Smooth muscle cell (in vitro differentiated cells): ENCODE results near the gene TSPAN6. TPM values are rescaled to one million over a fixed set of nuclear protein-coding genes. Genes with fewer than 3 reads are reported as not detected.

ENCODE experiments used
- DNase-seq: peaks from one replicate; lab custom pipeline; 2025; ENCODE audit not compliant: unreplicated experiment; lab: John Stamatoyannopoulos, UW
- H2AFZ ChIP-seq: fragments of 200-600 bp; sonication (generic); 2 replicates; pipeline ENCODE4 v1.6.0; 2016; ENCODE audit warnings: antibody characterized with exemption, low read depth, mild to moderate bottlenecking
- H3F3A ChIP-seq: fragments of 200-600 bp; sonication (generic); 2 replicates; pipeline ENCODE4 v1.6.0; 2017; ENCODE audit warnings: antibody characterized with exemption, low read depth
- H3K27ac ChIP-seq: fragments of 200-600 bp; sonication (generic); 2 replicates; pipeline ENCODE4 v1.5.1; 2016; ENCODE audit warnings: low read depth, mild to moderate bottlenecking
- H3K27me3 ChIP-seq: fragments of 200-600 bp; sonication (generic); 2 replicates; pipeline ENCODE4 v1.6.1; 2016; ENCODE audit warnings: low read depth, mild to moderate bottlenecking
- H3K36me3 ChIP-seq: fragments of 200-600 bp; sonication (generic); 2 replicates; pipeline ENCODE4 v1.5.1; 2016; ENCODE audit warnings: low read depth
- H3K4me1 ChIP-seq: fragments of 200-600 bp; sonication (generic); 2 replicates; pipeline ENCODE4 v1.5.1; 2016; ENCODE audit warnings: low read depth
- H3K4me2 ChIP-seq: fragments of 200-600 bp; sonication (generic); 2 replicates; pipeline ENCODE4 v1.6.0; 2016; ENCODE audit warnings: mild to moderate bottlenecking
- H3K4me3 ChIP-seq: fragments of 200-600 bp; sonication (generic); 2 replicates; pipeline ENCODE4 v1.5.1; 2016; ENCODE audit warnings: mild to moderate bottlenecking
- H3K79me2 ChIP-seq: fragments of 200-600 bp; sonication (generic); 2 replicates; pipeline ENCODE4 v1.6.0; 2016; ENCODE audit warnings: low read depth, mild to moderate bottlenecking
- H3K9ac ChIP-seq: fragments of 200-600 bp; sonication (generic); 2 replicates; pipeline ENCODE4 v1.6.0; 2016; ENCODE audit warnings: low read depth
- H3K9me3 ChIP-seq: fragments of 200-600 bp; sonication (generic); replicated peaks from 2 replicates; pipeline ENCODE4 v1.5.1; 2016; ENCODE audit warnings: low read depth
- H4K20me1 ChIP-seq: fragments of 200-600 bp; sonication (generic); 2 replicates; pipeline ENCODE4 v1.6.0; 2016; ENCODE audit warnings: low read depth
- CTCF ChIP-seq: fragments of 200-600 bp; sonication (generic); IDR thresholded peaks from 2 replicates; pipeline ENCODE4 v1.5.1; 2017; ENCODE audit warnings: borderline replicate concordance, mild to moderate bottlenecking, antibody characterized with exemption; ENCODE audit not compliant: insufficient read depth, poor library complexity, severe bottlenecking
- WGBS: methylation state at CpG from one replicate; pipeline ENCODE4 v1.1.7; 2016; ENCODE audit warnings: low lambda C conversion rate; 5-methylcytosine and 5-hydroxymethylcytosine counted together
- polyA plus RNA-seq: library from polyadenylated mRNA; unstranded; fragments of >200 nt; fragmentation: Nextera tagmentation; extraction: Ambion mirVana; gene quantifications from 2 replicates; pipeline ENCODE4 v1.2.1, GENCODE V29; 2016
- total RNA-seq: library from RNA; depleted of rRNA; stranded (reverse); fragments of >200 nt; gene quantifications from 2 replicates; pipeline ENCODE4 v1.2.3, GENCODE V29; 2014

TSPAN6 gene
- total and polyA plus RNA-seq, 2 experiments from 2014 or later: 78.6 to 86.4 TPM

GRCh38 chrX:100654261-100654660, 17.7 kb upstream of the TSPAN6 start:
- Histone ChIP-seq H3K9ac (no peak overlapping the region), H4K20me1 (no peaks in the 10 kb centered on the region)
- DNase-seq: no peak

GRCh38 chrX:100652266-100652665, 15.7 kb upstream of the TSPAN6 start:
- peak overlapping the region; percentile 61 for H3K27ac ChIP-seq

More at GRCh38 chrX:100654261-100654660, 17.7 kb upstream of the TSPAN6 start:
- H3K4me2 ChIP-seq: no peak overlapping the region
- no peaks in the 10 kb centered on the region for H3K27me3 ChIP-seq
- H3K36me3 ChIP-seq: no peaks in the 10 kb centered on the region
- H3F3A ChIP-seq: peaks cover 3% of the 10 kb centered on the region
- H2AFZ ChIP-seq: no peak overlapping the region
- peaks cover 9% of the 10 kb centered on the region for H3K4me1 ChIP-seq
- WGBS: 29% methylated on average over 3 of the region's 3 CpGs
- peaks cover 7% of the 10 kb centered on the region for H3K79me2 ChIP-seq
- H3K9me3 ChIP-seq: no peaks in the 10 kb centered on the region
- TF ChIP-seq CTCF: no peak
- H3K27ac ChIP-seq: peak overlapping the region; percentile 61
- H3K4me3 ChIP-seq: no peak overlapping the region

DNA sequence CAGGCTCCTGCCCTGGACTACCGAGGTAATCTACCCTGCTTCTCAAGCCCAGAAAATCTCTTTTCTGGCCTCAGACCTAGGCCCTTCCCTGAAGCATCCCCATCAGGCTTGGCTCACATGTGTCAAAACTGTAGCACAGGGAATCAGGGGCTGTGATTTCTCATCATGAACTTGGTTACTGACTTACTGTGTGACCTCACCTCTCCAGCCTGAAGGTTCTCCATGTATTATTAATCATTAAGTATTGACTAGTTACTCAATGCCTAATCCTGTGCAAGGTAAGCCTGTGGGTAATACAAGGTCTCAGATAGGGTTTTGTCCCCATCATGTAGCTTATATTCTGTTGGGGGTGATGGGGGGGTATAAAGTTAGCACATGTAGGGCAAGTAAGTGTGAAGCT, 14.2 kb upstream of the TSPAN6 start:
- 93% methylated on average over 1 of the region's 1 CpG for WGBS
- no peak for DNase-seq
- TF ChIP-seq CTCF: no peak

More at GRCh38 chrX:100652266-100652665, 15.7 kb upstream of the TSPAN6 start:
- H3K4me1 ChIP-seq: peaks cover 11% of the 10 kb centered on the region
- H3K9ac ChIP-seq: no peak overlapping the region
- no peaks in the 10 kb centered on the region for H3K9me3 ChIP-seq
- no peak for TF ChIP-seq CTCF
- no peak for DNase-seq
- H4K20me1 ChIP-seq: no peaks in the 10 kb centered on the region
- peak overlapping the region; percentile 34 for H3K4me2 ChIP-seq
- no peak overlapping the region for H3K4me3 ChIP-seq
- H3K79me2 ChIP-seq: peaks cover 7% of the 10 kb centered on the region
- H3F3A ChIP-seq: peaks cover 3% of the 10 kb centered on the region
- H2AFZ ChIP-seq: no peak overlapping the region
- WGBS: 48% methylated on average over 2 of the region's 2 CpGs
- H3K36me3 ChIP-seq: no peaks in the 10 kb centered on the region
- no peaks in the 10 kb centered on the region for H3K27me3 ChIP-seq

More for the DNA sequence above, 14.2 kb upstream of the TSPAN6 start:
- Histone ChIP-seq H3K4me1 (peaks cover 11% of the 10 kb centered on the region), H3K4me2 (peak overlapping the region; percentile 63), H3K9me3 (no peaks in the 10 kb centered on the region), H3K27me3 (no peaks in the 10 kb centered on the region), H3K4me3 (no peak overlapping the region), H3K36me3 (no peaks in the 10 kb centered on the region), H3K9ac (peak overlapping the region; percentile 82), H3K27ac (peak overlapping the region; percentile 94), H4K20me1 (no peaks in the 10 kb centered on the region), H2AFZ (no peak overlapping the region), H3K79me2 (peaks cover 12% of the 10 kb centered on the region), H3F3A (peaks cover 3% of the 10 kb centered on the region)
